Measurements from ENCODE around the gene SIX5.

SIX5 gene

GRCh38 chr19:45793178-45793564 is 24.1 kb upstream of the SIX5 start:
- DNase-seq (ENCODE audit: low read depth, low spot score), result no peak

DNA sequence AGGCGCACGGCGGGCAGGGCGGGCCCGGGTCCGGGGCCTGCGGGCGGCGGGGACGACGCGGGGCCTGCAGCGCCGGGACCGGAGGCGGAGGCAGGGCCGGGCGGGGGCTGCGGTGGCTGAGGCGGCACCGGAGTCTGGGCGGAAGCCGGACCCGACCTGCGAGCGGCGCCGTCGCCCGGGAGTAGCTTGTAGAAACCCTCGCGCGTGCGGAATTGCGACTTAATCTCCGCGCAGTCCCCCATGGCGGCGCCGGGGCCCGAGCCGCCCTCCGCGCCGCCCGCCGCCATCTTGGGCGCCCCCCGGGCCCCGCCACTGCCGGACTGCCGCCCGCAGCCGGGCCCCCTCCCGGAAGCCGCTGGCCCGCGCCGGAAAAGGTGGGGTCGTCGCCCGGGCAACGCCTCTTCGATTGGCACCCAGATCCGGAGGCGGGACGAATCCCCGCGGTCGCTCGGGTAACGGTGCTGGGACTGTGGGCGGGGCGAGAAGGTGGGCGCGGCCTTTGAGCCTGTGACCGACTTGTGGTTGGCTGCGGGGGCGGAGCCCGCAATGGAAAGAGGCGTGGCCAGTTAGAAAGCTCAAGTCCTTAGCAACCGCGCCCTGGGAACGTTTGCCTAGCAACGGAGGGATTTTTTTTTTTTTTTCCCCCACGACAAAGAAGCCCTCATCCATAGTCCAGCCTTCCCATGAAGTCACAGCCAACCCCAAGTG is 23.6 kb upstream of the SIX5 start, which contains the start of gene DMWD:
TSS of gene DMWD (minus strand) at position 376 of the 708 bp plus-strand sequence. CDS start at position 287, 89 bp downstream.
- peak; percentile 98 for DNase-seq (ENCODE audit: low read depth, low spot score)

DNA sequence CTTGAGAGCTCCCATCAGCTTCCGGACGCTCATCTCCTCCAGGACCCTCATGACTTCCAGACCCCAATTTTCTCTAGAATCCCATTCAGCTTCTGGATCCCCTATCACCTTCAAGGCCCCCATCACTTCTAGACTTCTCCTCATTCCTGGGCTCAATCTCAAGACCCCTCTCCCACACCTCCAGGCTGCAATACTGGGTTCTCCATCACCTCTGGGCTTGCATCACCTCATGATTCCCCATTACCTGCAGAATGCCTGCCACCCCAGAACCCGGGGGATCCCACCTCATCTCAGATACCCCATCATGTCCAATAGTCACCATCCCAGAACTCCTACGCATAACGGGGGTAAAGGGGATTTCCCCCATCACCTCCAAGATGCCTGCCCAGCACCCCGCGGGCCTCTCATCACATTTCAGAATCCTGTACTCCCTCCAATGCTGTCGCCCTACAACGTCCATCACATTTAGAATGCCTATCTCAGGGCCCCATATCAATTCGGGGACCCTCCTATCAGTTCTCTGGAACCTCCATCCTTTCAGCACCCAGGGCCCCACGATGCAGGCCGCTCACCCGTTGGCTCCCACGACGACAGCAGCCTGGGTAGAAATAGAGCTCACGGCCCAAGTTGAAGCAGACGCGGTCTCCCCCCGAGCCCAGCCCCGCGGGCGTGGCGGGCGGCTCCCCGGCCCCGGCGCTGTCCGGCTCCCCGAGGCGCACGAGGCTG is 22.9 kb upstream of the SIX5 start:
- DNase-seq (ENCODE audit: low read depth, low spot score), result no peak

DNA sequence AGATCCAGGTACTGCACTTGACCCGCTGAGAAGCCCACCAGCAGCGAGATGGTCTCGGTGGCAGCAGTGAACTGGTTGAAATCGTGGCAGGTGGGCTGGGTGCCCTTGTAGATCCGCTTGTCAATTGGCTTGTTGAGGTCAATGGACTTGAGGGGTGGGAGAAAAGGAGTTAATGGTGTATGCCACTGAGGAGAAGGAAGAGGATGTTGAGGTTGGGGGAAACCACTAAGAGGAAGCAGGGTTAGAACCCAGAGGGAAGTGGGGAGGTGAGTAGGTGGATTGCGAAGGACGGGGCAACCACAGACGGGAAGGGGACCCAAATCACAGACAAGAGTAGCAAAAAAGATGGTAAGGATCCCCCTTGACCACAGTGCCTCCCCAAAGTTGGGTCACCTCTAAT is 21.9 kb upstream of the SIX5 start:
- DNase-seq (ENCODE audit: low read depth, low spot score), result no peak

GRCh38 chr19:45789035-45789786 is 20.2 kb upstream of the SIX5 start:
- DNase-seq (ENCODE audit: low read depth, low spot score), result no peak

- DNase-seq (ENCODE audit: low read depth, low spot score), result no peak
Observed at GRCh38 chr19:45786533-45786894, 17.5 kb upstream of the SIX5 start.

- DNase-seq (ENCODE audit: low read depth, low spot score), result no peak
Observed at GRCh38 chr19:45785781-45786532, 16.9 kb upstream of the SIX5 start.

GRCh38 chr19:45785097-45785496 is 16.0 kb upstream of the SIX5 start:
- no peak for DNase-seq (ENCODE audit: low read depth, low spot score)

GRCh38 chr19:45784096-45784495 is 15.0 kb upstream of the SIX5 start:
- DNase-seq (ENCODE audit: low read depth, low spot score), result no peak

DNA sequence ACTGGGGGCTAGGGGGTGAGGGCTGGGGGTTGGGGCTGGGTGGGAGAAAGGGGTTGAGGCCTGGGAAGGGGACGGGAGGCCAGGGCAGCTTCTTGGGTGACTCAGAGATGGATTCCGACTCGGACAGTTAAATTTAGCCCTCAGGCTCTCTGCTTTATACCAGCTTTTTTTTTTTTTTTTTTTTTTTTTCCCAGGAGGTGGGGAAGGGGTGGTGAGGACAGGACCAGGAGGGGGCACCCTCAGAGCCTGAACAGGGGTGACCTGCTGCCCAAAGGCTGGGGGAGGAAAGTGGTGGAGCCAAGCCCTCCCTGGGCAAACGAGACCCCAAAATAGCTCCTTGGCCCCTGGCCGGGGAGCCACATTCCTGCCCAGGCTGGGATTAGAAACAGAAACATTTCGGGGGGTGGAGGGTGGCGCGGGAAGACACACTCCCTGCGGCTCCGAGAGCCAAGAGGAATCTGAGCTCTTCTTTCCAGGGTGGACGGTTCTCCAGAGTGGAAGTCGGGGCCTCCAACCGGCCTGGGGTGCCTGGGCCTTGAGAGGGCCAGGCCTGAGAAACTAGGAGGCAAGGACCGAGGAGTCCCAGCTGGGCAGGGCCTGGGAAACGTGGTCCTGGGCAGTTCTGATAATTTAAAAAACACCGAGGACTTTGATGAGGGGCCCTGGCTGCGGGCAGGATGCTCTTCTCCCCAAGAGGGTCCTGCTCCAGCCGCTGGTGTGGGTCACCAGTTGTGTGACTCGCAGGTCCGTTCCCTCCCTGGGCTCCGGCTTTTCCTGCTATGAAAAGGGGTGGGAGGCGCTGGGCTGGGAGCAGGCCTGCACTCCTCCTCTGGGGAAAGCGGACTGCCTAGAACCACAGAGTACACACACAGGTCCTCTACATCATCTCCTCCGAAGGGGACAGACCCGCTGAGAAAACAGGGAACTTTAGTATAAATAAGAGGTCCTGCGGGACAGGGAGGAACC is 14.1 kb upstream of the SIX5 start:
- no peak for DNase-seq (ENCODE audit: low read depth, low spot score)

- no peak for DNase-seq (ENCODE audit: low read depth, low spot score)
Observed at GRCh38 chr19:45782162-45782691, 13.2 kb upstream of the SIX5 start, which contains the start of gene DMPK. DMPK (minus strand) TSS chr19:45782490; CDS start chr19:45782352, 138 bp downstream.

- DNase-seq (ENCODE audit: low read depth, low spot score), result no peak
Observed at GRCh38 chr19:45781214-45782161, 12.4 kb upstream of the SIX5 start.

- no peak for DNase-seq (ENCODE audit: low read depth, low spot score)
Observed at GRCh38 chr19:45780448-45781213, 11.6 kb upstream of the SIX5 start.

DNA sequence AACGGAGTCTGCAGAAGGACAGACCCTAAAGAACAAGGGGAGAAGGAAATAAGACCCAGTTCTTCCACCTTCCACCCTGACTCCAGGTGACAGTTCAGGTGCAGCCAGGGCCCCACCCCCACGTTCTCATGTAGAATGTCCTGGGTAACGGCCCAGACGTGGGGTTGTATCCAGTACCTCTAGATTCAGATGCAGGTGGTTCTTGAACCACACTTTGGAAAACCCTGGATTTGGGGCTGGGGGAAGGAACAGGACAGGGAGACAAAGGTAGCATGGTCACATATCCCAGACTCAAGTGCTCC is 11.0 kb upstream of the SIX5 start:
- no peak for DNase-seq (ENCODE audit: low read depth, low spot score)

DNA sequence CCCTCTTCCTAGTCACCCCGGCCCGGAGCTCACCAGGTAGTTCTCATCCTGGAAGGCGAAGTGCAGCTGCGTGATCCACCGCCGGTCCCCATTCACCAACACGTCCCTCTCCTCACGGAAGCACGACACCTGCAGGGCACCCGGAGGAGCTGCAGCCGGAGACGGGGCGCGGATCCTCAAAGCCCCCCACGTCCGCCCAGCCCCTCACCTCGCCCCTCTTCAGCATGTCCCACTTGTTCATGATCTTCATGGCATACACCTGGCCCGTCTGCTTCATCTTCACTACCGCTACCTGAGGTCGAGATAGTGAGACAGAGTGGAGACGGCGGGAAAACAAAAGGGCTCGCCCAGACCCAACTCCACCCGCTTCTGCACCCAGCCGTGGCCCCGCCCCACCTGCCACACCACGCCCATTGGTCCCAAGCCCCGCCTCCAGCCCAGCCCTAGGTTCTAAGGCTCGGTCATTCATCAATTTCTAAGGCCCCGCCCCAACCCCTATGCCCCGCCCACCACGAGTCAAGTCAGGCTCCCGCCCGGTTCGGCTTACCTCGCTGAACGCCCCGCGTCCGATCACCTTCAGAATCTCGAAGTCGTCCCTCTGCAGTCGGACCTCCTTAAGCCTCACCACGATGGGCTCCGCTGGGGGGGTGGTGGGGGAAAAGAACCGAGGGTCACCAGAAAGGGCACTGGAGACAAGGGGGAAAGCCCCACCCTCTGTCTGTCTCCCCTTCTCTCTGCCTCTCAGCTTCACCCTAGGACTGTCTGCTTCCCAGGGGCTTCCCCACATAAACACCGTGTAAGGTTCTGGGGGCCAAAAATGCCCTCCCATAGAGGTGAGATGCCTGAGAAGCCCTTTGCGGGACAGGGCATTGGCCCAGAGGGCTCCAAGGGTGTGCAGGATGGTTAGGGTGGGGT is 10.4 kb upstream of the SIX5 start:
- DNase-seq (ENCODE audit: low read depth, low spot score), result no peak

DNA sequence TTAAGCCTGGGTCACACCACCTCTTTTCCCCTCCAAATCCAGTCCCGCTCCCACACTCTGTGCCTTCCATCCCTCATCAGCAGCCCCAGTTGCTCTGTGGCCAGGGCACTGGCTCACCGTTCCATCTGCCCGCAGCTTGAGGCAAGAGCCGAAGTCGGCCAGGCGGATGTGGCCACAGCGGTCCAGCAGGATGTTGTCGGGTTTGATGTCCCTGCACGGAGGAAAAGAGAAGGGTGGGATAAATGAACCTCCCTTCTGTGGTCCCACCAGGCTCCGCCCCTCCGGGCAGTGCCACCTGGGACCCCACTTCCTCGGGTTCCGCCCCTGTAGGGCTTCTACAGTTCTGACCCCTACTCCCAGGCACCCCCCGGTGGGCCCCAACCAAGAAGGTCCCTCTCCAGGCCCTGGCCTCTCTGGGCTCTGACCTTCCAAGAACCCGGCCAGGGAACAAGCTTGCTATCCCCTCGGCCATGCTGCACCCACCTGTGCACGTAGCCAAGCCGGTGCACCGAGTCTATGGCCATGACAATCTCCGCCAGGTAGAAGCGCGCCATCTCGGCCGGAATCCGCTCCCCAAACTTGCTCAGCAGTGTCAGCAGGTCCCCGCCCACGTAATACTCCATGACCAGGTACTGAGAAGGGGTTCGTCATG is 9.1 kb upstream of the SIX5 start:
- no peak for DNase-seq (ENCODE audit: low read depth, low spot score)

GRCh38 chr19:45777395-45777961 is 8.4 kb upstream of the SIX5 start:
- DNase-seq (ENCODE audit: low read depth, low spot score), result no peak

Measured in smooth muscle cell of the brain vasculature (primary cell).